ENCODE measurements around the gene ANO2.

ANO2 gene

GRCh38 chr12:5945071-5946008 is at the start of gene ANO2:
ANO2 (minus strand) TSS chr12:5945259; CDS start chr12:5945217, 42 bp downstream.
- DNase-seq (ENCODE audit: extremely low read depth, low read depth) = no peak
- H3K4me3 ChIP-seq (replicated peaks; ENCODE audit: low read depth, low read length) = peak within 1 kb of the TSS; percentile 23
- no peak for TF ChIP-seq CTCF (IDR thresholded peaks at IDR 0.05; ENCODE audit: low read depth, low read length, missing control alignments)

- no peak for TF ChIP-seq CTCF (IDR thresholded peaks at IDR 0.05; ENCODE audit: low read depth, low read length, missing control alignments)
Measured at GRCh38 chr12:5989621-5990020, 44.6 kb upstream of the ANO2 start.

GRCh38 chr12:5988659-5989116 is 43.6 kb upstream of the ANO2 start:
- TF ChIP-seq CTCF (IDR thresholded peaks at IDR 0.05; ENCODE audit: low read depth, low read length, missing control alignments) = peak; percentile 99
- DNase-seq (ENCODE audit: extremely low read depth, low read depth) = peak; percentile 31

More at GRCh38 chr12:5989621-5990020, 44.6 kb upstream of the ANO2 start:
- no peak overlapping the region for H3K4me3 ChIP-seq (replicated peaks; ENCODE audit: low read depth, low read length)
- no peak for DNase-seq (ENCODE audit: extremely low read depth, low read depth)

GRCh38 chr12:5988088-5988487 is 43.0 kb upstream of the ANO2 start:
- no peak for TF ChIP-seq CTCF (IDR thresholded peaks at IDR 0.05; ENCODE audit: low read depth, low read length, missing control alignments)
- H3K4me3 ChIP-seq (replicated peaks; ENCODE audit: low read depth, low read length) = no peak overlapping the region
- no peak for DNase-seq (ENCODE audit: extremely low read depth, low read depth)

More at GRCh38 chr12:5988659-5989116, 43.6 kb upstream of the ANO2 start:
- no peak overlapping the region for H3K4me3 ChIP-seq (replicated peaks; ENCODE audit: low read depth, low read length)

GRCh38 chr12:5987573-5987972 is 42.5 kb upstream of the ANO2 start:
- no peak overlapping the region for H3K4me3 ChIP-seq (replicated peaks; ENCODE audit: low read depth, low read length)
- DNase-seq (ENCODE audit: extremely low read depth, low read depth) = no peak
- no peak for TF ChIP-seq CTCF (IDR thresholded peaks at IDR 0.05; ENCODE audit: low read depth, low read length, missing control alignments)

GRCh38 chr12:5985471-5985870 is 40.4 kb upstream of the ANO2 start:
- no peak overlapping the region for H3K4me3 ChIP-seq (replicated peaks; ENCODE audit: low read depth, low read length)
- no peak for DNase-seq (ENCODE audit: extremely low read depth, low read depth)
- TF ChIP-seq CTCF (IDR thresholded peaks at IDR 0.05; ENCODE audit: low read depth, low read length, missing control alignments) = no peak
